GM19328 (cell line): ENCODE data around the gene ADAMTSL4.

Source experiments
- ATAC-seq: cut with Tn5 transposase; IDR thresholded peaks from one replicate; pipeline ENCODE4 v1.9.1; 2021; ENCODE audit warnings: mild to moderate bottlenecking, moderate library complexity; ENCODE audit not compliant: unreplicated experiment

The ADAMTSL4 gene

GRCh38 chr1:150548632-150549495 lies at the start of gene ADAMTSL4:
Gene ADAMTSL4, plus strand, starts transcription at chr1:150549408. Its CDS starts 2,881 bp downstream, at chr1:150552289.
- no peak for ATAC-seq

GRCh38 chr1:150505431-150505830 lies 43.8 kb upstream of the ADAMTSL4 start:
- ATAC-seq, result no peak

- ATAC-seq, result no peak
Observed at GRCh38 chr1:150507912-150508864, 41.0 kb upstream of the ADAMTSL4 start, which contains the start of gene ECM1. Gene ECM1, plus strand, starts transcription at chr1:150508109. Its CDS starts 101 bp downstream, at chr1:150508210.

- no peak for ATAC-seq
Observed at GRCh38 chr1:150508982-150509381, 40.2 kb upstream of the ADAMTSL4 start.

GRCh38 chr1:150511551-150511950 lies 37.7 kb upstream of the ADAMTSL4 start:
- no peak for ATAC-seq

GRCh38 chr1:150511985-150512660 lies 37.1 kb upstream of the ADAMTSL4 start:
- ATAC-seq, result no peak

- ATAC-seq, result no peak
Observed at GRCh38 chr1:150512846-150513245, 36.4 kb upstream of the ADAMTSL4 start.

GRCh38 chr1:150513351-150513791 lies 35.8 kb upstream of the ADAMTSL4 start:
- ATAC-seq, result no peak

- no peak for ATAC-seq
Observed at GRCh38 chr1:150514260-150514659, 34.9 kb upstream of the ADAMTSL4 start.

GRCh38 chr1:150514913-150515327 lies 34.3 kb upstream of the ADAMTSL4 start:
- no peak for ATAC-seq

GRCh38 chr1:150515328-150516049 lies 33.7 kb upstream of the ADAMTSL4 start, which contains the start of gene FALEC:
Gene FALEC, plus strand, starts transcription at chr1:150515752.
- ATAC-seq, result peak; percentile 96

GRCh38 chr1:150516050-150516591 lies 33.1 kb upstream of the ADAMTSL4 start:
- ATAC-seq, result no peak

- no peak for ATAC-seq
Observed at GRCh38 chr1:150516616-150517015, 32.6 kb upstream of the ADAMTSL4 start.

- ATAC-seq, result no peak
Observed at GRCh38 chr1:150521196-150521968, 27.8 kb upstream of the ADAMTSL4 start.

GRCh38 chr1:150525348-150525747 lies 23.9 kb upstream of the ADAMTSL4 start:
- ATAC-seq, result no peak

- ATAC-seq, result no peak
Observed at GRCh38 chr1:150528196-150528595, 21.0 kb upstream of the ADAMTSL4 start.

GRCh38 chr1:150529017-150529416 lies 20.2 kb upstream of the ADAMTSL4 start:
- no peak for ATAC-seq

GRCh38 chr1:150530491-150531159 lies 18.6 kb upstream of the ADAMTSL4 start:
- no peak for ATAC-seq
